Measurements from ENCODE around the gene ZNF326.
"Not testable (repeated sequence)": the region's sequence is repeated elsewhere in the genome, so short reads cannot be mapped to it uniquely, and the experiment has no call there.

DNA sequence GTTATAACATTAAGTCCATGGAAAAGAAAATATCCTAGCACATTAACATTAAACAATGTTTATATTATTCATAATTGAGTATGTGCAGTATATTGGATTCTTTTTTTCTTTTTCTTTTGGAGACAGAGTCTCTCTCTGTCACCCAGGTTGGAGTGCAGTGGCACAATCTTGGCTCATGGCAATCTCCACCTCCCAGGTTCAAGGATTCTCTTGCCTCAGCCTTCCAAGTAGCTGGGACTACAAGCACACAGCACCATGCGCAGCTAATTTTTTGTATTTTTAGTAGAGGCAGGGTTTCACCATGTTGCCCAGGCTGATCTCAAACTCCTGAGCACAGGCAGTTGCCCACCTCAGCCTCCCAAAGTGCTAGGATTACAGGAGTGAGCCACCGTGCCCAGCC lies 12.1 kb upstream of the ZNF326 start:
- TF ChIP-seq POLR2AphosphoS5 (IDR thresholded peaks at IDR 0.05; ENCODE audit: insufficient read depth in 1 of 2, low read depth in 1 of 2); CTCF (IDR thresholded peaks at IDR 0.05): not testable (repeated sequence)
